HepG2 (cell line): Measurements from ENCODE around the gene CD19. TPM values are rescaled to one million over a fixed set of nuclear protein-coding genes. Genes with fewer than 3 reads are reported as not detected.

Source experiments
- BORCS8-MEF2B ChIP-seq: sonication (generic); formaldehyde crosslinking; IDR thresholded peaks from 2 replicates; pipeline ENCODE4 v1.8.0; 2022; ENCODE audit warnings: mild to moderate bottlenecking, missing genetic modification reagents
- ELK4 ChIP-seq: sonication (generic); formaldehyde crosslinking; IDR thresholded peaks from 2 replicates; pipeline ENCODE4 v1.9.0; 2021; ENCODE audit warnings: missing genetic modification reagents, borderline replicate concordance
- EP300 ChIP-seq, 3 experiments: sonication (generic) in 1 of 3; formaldehyde crosslinking in 1 of 3; IDR thresholded peaks; 2 replicates each; pipeline versions ENCODE4 v1.5.1 to v1.6.1; 2011 to 2020; ENCODE audit warnings: low read depth in 2 of 3, low read length in 2 of 3, borderline replicate concordance in 1 of 3, improper control_type of control experiment in 1 of 3, mild to moderate bottlenecking in 1 of 3, missing genetic modification reagents in 1 of 3, moderate library complexity in 1 of 3
- ETS1 ChIP-seq: sonication (generic); formaldehyde crosslinking; IDR thresholded peaks from 2 replicates; pipeline ENCODE4 v1.4.0; 2020; ENCODE audit warnings: missing genetic modification reagents
- HNF1B ChIP-seq: sonication (generic); formaldehyde crosslinking; IDR thresholded peaks from 2 replicates; pipeline ENCODE4 v1.5.1; 2020; ENCODE audit warnings: mild to moderate bottlenecking, moderate library complexity, missing genetic modification reagents
- IKZF5 ChIP-seq: IDR thresholded peaks from 2 replicates; pipeline ENCODE4 v1.6.1; 2018; ENCODE audit warnings: missing genetic modification reagents, mild to moderate bottlenecking, missing compliant biosample characterization
- JUND ChIP-seq: sonication (generic); formaldehyde crosslinking; IDR thresholded peaks from 2 replicates; pipeline ENCODE4 v1.8.0; 2022; ENCODE audit warnings: mild to moderate bottlenecking, missing genetic modification reagents
- MBD4 ChIP-seq: IDR thresholded peaks from 2 replicates; pipeline ENCODE4 v1.6.1; 2012; ENCODE audit warnings: low read length, inconsistent platforms, borderline replicate concordance
- NRL ChIP-seq: sonication (generic); formaldehyde crosslinking; IDR thresholded peaks from 2 replicates; pipeline ENCODE4 v1.5.0; 2020; ENCODE audit warnings: missing genetic modification reagents, mild to moderate bottlenecking, moderate library complexity, borderline replicate concordance
- RFXANK ChIP-seq: IDR thresholded peaks from 2 replicates; pipeline ENCODE4 v1.6.1; 2016
- ZBTB37 ChIP-seq: sonication (generic); formaldehyde crosslinking; IDR thresholded peaks from 2 replicates; pipeline ENCODE4 v1.4.0; 2020; ENCODE audit warnings: mild to moderate bottlenecking, missing genetic modification reagents
- ZFP1 ChIP-seq: IDR thresholded peaks from 2 replicates; pipeline ENCODE4 v1.6.1; 2016
- ZKSCAN8 ChIP-seq: IDR thresholded peaks from 2 replicates; pipeline ENCODE4 v1.6.1; 2016; ENCODE audit warnings: borderline replicate concordance, missing genetic modification reagents, missing compliant biosample characterization
- ZNF205 ChIP-seq: IDR thresholded peaks from 2 replicates; pipeline ENCODE4 v1.6.1; 2018; ENCODE audit warnings: missing biosample characterization, missing genetic modification reagents
- ZNF33A ChIP-seq: sonication (generic); formaldehyde crosslinking; IDR thresholded peaks from 2 replicates; pipeline ENCODE4 v1.5.1; 2020; ENCODE audit warnings: missing genetic modification reagents, mild to moderate bottlenecking, moderate library complexity, borderline replicate concordance
- ZNF44 ChIP-seq: sonication (generic); formaldehyde crosslinking; IDR thresholded peaks from 2 replicates; pipeline ENCODE4 v1.5.1; 2020; ENCODE audit warnings: mild to moderate bottlenecking, missing genetic modification reagents
- ZNF460 ChIP-seq: sonication (generic); formaldehyde crosslinking; IDR thresholded peaks from 2 replicates; pipeline ENCODE4 v1.5.1; 2020; ENCODE audit warnings: missing genetic modification reagents, mild to moderate bottlenecking, borderline replicate concordance
- ZNF501 ChIP-seq: sonication (generic); formaldehyde crosslinking; IDR thresholded peaks from 2 replicates; pipeline ENCODE4 v1.5.1; 2020; ENCODE audit warnings: mild to moderate bottlenecking, moderate library complexity, missing genetic modification reagents
- ZNF746 ChIP-seq: sonication (generic); formaldehyde crosslinking; IDR thresholded peaks from 2 replicates; pipeline ENCODE4 v1.8.0; 2022; ENCODE audit warnings: mild to moderate bottlenecking, missing genetic modification reagents
- ZNF772 ChIP-seq: sonication (generic); formaldehyde crosslinking; IDR thresholded peaks from 2 replicates; pipeline ENCODE4 v1.5.0; 2020; ENCODE audit warnings: mild to moderate bottlenecking, missing genetic modification reagents
- ZNF775 ChIP-seq: sonication (generic); formaldehyde crosslinking; IDR thresholded peaks from 2 replicates; pipeline ENCODE4 v1.4.0; 2020; ENCODE audit warnings: missing genetic modification reagents, mild to moderate bottlenecking, moderate library complexity, borderline replicate concordance
- polyA plus RNA-seq, 8 experiments: library from polyadenylated mRNA; depleted of rRNA in 3 of 8; stranded (reverse) in 7 of 8; unstranded in 1 of 8; fragments of >200 nt; fragmentation: Illumina TruSeq in 4 of 8; extraction: Trizol in 4 of 8; gene quantifications; 2 replicates each; pipeline versions ENCODE4 v1.2.1 to v1.2.3, GENCODE V29; 2011 to 2016; ENCODE audit warnings: low read depth in 4 of 8, missing spikeins in 1 of 8, mixed read lengths in 1 of 8; ENCODE audit not compliant: insufficient read depth in 1 of 8
- total RNA-seq, 5 experiments: library from RNA; depleted of rRNA; stranded (reverse); fragments of >200 nt; fragmentation: Illumina TruSeq; extraction: Trizol; gene quantifications; 2 replicates each; pipeline ENCODE4 v1.2.3, GENCODE V29; 2016; ENCODE audit warnings: low read depth in 1 of 5

CD19 gene
- total and polyA plus RNA-seq, 2 of the 13 experiments (the other 11 are each of a cell fraction or from before 2014, with no cell fraction given), result 0.55 to 1.1 TPM

- TF ChIP-seq ETS1 (CRISPR knock-in tag) (no peak), RFXANK (CRISPR knock-in tag) (no peak), ZNF44 (CRISPR knock-in tag) (no peak), ZKSCAN8 (CRISPR knock-in tag) (no peak; the same call in 1 of the 2 replicates), ZNF501 (no peak), ZBTB37 (CRISPR knock-in tag) (no peak), IKZF5 (CRISPR knock-in tag) (peak; percentile 55; the same call in 1 of the 2 replicates), ZFP1 (CRISPR knock-in tag) (no peak), ELK4 (CRISPR knock-in tag) (no peak), ZNF460 (CRISPR knock-in tag) (no peak), HNF1B (CRISPR knock-in tag) (no peak; the same call in 1 of the 2 replicates), EP300 (IDR thresholded peaks at IDR 0.05; ENCODE audit: low read depth in 2 of 2, low read length in 2 of 2) (peak in 1 of 2 experiments; percentile 55; a peak in 1 of 4 replicates), EP300 (CRISPR knock-in tag; IDR thresholded peaks at IDR 0.05; ENCODE audit: borderline replicate concordance) (no peak), NRL (CRISPR knock-in tag) (no peak), BORCS8-MEF2B (no peak), ZNF772 (CRISPR knock-in tag) (0 out of 2 replicates have a peak, but pooled peaks have one; percentile 18), ZNF775 (no peak), ZNF205 (CRISPR knock-in tag) (no peak), MBD4 (no peak), ZNF33A (no peak), JUND (CRISPR knock-in tag) (no peak), ZNF746 (CRISPR knock-in tag) (no peak)
These were observed 7.9 kb upstream of the CD19 start (continued) for GRCh38 chr16:28923652-28924398.
